Lung microvascular endothelial cell (primary cell): ENCODE results near the gene MLYCD. TPM values are rescaled to one million over a fixed set of nuclear protein-coding genes. Genes with fewer than 3 reads are reported as not detected.
A peak's percentile ranks its signal among the peaks of the same experiment; 100 is the strongest.

ENCODE experiments used
- DNase-seq, 2 donors: peaks; one replicate each; pipeline versions ENCODE4 v3.0.0 to v3.0.0-alpha.2; 2010; ENCODE audit warnings: low read depth in 2 of 2
- total RNA-seq: library from RNA; depleted of rRNA; stranded (reverse); fragments of >200 nt; gene quantifications from 2 replicates; pipeline ENCODE4 v1.2.1, GENCODE V29; 2014

The MLYCD gene
- total RNA-seq: 1.7 and 3.6 TPM in 2 replicates

DNA sequence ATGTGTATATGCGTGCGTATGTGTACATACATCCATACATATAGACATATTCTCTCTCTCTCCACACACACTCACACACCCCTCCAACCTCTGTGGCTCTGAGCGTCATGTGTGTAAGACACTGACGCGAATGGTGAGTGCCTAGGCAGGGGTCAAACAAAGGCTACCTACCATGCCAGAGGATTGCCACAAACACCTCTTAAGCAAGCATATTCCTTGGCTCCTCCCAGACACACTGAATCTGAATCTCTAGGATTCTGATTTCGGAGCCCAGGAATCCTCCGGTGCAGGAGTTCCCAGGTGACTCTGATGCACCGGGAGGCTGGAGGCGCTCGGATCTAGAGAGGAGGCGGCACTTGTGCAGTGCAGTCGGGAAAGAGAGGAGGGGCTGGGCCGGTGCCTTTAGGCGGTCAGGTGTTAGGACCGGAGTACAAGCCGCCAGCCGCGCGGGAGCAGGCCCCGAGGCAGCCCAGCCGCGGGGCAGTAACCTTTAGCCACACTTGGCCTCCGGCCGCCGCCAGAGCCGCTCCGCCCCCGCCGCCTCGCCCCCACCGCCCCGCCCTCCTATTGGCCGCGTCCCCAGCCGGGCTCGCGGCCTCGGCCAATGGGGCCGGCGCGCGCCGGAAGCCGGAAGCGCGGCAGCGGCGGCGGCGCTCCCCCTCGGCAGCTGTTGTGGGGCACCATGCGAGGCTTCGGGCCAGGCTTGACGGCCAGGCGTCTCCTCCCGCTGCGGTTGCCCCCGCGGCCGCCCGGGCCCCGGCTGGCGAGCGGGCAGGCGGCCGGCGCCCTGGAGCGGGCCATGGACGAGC lies at the start of gene MLYCD:
MLYCD (plus strand) TSS at position 653 of the 809 bp plus-strand sequence; CDS start at position 683, 30 bp downstream.
- peak; percentile 76 to 88 for DNase-seq

DNA sequence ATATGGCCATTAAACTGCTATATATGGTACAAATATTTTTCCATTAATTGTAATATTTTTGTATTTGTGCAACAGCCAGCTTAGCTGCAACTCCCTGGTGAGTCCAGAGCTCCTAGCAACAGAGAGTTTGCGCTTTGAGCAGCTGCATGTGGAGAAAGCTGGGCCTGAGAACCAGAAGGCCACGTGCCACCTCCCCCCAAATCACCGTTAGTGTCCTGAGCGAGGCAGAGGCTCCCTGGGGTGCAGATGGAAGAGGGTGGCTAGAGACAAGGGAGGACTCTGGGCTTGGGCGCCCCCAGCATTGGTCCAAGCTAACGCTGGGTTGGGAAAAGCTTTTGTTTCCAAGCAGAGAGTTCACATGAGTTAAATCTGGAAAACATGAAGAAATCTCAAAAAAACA lies 49.5 kb upstream of the MLYCD start:
- DNase-seq: no peak

DNA sequence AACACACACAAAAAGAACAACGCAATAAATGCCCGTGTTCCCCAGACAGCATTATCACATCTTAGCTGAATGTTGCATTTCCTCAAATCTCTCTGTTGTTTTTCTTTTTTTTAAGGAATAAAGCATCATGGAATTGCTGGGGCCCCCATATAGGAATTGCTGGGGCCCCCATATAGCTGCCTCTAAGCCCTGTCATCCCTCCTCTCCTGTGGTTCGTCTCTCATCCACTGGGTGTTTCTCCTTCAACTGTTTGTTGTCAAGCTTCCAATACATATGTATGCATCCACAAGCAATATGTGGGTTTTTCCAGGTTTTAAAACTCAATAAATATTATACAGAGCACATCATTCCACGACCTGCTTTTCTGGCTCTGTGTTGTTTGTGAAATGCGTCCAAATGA lies 48.0 kb upstream of the MLYCD start:
- DNase-seq: no peak

DNA sequence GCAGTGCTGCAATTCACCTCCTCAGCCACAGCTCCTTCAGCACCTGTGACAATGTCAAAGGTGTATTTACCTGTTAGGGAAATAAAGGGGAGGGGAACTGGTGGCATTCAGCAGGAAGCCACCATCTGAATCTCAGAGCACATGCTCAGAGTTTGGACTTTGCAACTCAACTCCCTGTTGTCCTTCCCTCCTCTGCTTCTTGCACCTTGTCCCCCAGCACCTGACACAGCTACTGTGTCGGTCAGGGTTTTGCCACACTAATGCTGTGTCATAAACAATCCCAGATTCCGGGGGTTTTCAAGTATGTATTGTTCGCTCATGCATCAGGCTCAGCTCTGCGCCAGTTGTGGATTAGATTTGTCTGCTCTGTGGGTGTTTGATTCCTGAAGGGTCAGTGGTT lies 47.4 kb upstream of the MLYCD start:
- DNase-seq: no peak

DNA sequence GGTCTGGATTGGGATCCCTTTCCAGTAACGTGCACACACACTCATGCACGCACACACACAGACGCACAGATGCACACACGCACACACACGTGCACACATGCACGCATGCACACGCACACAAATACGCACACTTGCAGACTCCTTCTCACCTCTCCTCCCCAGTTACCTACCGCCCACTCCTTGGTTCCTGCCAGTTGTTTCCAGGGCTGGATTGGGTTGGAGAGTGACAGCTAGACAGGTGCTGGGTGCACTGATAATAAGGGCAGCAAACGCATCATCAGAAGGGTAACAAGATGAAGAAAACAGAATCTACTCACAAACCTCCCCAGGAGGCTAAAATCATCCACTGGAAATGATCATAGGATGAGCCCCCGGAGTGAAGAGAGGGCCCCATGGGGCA lies 46.1 kb upstream of the MLYCD start:
- DNase-seq: no peak

DNA sequence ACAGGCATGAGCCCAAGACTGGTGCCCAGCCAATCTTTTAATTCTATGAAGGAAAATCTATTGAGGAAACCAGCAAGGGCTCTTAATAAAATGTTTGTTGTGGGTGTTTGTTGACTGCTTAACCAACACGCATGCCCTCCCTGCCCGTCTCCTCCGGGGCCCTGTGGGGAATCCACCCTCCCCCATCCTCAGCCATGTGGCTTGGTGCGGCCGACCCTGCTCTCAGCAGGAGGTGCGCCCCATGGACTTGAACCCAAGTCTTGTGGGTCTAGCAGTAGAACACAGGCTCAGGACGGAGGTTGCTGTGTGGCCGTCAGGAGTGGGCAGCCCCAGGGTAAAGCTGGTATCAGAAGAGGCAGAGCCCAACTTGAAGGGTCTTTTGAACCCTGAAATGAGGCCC lies 45.1 kb upstream of the MLYCD start:
- DNase-seq: no peak

DNA sequence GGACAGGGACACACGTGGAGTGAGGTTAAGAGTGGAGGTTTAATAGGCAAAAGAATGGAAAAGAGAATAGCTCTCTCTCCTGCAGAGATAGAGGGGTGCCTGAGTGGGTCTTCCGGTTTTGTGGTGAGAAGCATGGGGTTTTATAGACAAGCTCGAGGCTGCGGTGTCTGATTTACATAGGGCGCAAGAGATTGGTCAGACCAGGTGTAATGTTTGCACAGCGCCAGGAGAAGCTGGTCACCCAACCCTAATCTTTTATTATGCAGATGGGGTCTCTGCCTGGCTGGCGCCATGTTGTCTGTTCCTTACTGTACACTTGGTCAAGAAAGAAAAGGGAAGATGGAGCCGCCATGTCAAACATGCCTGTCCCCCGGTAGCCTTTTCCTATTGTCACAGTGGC lies 44.5 kb upstream of the MLYCD start:
- no peak for DNase-seq

DNA sequence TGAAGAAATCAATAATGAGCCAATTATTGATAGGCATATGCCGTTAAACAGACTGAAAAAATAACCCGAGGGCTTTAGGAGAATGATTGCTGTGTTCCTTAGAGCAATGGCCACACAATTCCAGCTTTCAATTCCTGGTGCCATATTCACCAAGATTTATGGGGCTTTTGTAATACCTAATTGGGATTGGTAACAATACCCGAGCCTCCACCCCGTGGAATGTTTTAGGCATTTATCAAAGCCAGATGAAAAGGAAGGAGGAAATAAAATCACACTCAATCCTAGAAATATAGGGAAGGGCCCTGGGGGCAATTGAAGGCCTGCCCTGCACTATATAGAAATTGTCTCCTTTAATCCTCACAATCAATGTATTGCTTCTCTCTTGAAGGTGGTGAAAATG lies 42.1 kb upstream of the MLYCD start:
- DNase-seq: no peak

DNA sequence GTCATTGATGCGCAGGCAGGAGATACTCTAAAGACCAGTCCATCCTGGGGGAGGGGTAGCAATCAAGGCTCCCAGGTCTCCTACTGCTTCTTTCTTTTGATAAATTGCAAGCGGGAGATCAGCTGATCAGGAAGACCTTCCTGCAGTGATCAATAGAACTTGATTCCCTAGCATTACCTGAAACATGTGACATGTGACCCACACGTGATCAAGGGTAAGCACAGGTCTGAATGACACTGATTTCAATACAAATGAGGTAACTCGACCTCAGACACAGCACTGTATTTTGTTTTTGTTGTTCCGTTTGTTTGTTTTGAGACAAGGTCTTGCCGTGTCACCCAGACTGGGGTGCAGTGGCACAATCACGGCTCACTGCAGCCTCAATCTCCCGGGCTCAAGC lies 39.6 kb upstream of the MLYCD start:
- no peak for DNase-seq

DNA sequence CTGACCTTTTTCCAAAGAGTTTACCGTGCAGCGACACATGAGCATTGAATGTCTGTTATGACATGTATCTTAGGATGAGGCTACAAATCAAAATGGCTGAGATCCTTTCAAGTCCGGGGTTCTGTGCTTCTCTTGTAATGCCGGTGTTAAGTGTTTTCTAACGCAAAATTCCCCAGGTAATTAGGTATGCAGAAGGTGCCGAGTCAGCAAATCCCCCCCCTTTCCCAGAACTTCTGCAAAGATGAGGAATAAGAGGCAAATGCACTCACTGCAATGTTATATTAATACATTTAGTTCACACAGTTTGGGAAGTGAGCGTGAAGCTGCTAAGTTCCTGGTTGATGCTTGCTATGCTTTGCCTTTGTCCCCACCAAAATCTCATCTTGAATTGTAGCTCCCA lies 36.3 kb upstream of the MLYCD start:
- DNase-seq: no peak

DNA sequence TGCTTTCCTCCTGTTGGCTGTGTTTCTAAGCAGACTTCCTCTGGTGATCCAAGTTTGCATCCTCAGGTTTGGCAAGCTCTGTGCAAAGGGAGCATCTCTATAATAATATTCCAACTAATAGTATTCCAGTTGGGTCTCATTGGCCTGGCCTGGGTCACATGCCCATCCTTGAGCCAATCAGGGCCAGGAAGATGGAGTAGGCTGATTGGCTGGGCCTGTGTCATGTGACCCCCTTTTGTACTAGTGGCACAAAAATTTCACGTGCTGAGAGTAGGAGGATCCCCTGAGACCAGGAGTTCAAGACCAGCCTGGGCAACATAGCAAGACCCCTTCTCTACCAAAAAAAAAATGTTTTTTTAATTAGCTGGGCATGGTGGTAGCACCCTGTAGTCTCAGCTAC lies 35.2 kb upstream of the MLYCD start:
- DNase-seq: no peak

DNA sequence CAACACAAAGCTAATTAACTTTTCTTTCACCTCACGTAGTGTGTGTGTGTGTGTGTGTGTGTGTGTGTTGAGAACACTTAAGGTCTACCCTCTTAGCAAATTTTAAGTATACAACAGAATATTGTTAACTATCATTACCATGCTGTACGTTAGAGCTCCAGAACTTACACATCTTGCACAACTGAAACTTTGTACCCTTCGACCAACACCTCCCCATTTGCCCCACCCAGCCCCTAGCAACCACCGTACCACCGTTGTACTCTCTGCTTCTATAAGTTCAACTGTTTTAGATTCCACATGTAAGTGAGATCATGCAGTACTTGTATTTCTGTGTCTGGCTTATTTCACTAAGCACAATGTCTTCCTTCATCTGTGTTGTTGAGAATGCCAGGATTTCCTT lies 28.1 kb upstream of the MLYCD start:
- DNase-seq: no peak

DNA sequence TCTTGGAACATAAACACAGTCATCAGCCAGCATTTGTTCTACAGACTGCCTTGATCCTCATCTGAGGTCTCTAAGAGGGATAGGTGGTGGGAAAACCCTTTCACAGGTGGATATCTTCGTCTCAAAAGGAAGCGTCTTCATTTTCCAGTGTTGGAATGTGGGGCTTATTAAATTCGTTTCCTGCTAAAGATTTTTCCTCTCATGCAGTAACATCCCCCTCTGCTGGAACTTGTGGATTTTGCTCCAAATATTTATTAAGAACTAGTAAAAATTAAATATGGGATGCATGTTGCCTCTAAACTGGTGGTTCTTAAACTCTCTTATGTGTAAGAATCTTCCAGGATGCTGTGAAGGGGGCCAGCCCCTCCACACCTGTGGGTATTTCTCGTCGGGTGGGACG lies 20.1 kb upstream of the MLYCD start:
- peak; percentile 61 to 69 for DNase-seq

DNA sequence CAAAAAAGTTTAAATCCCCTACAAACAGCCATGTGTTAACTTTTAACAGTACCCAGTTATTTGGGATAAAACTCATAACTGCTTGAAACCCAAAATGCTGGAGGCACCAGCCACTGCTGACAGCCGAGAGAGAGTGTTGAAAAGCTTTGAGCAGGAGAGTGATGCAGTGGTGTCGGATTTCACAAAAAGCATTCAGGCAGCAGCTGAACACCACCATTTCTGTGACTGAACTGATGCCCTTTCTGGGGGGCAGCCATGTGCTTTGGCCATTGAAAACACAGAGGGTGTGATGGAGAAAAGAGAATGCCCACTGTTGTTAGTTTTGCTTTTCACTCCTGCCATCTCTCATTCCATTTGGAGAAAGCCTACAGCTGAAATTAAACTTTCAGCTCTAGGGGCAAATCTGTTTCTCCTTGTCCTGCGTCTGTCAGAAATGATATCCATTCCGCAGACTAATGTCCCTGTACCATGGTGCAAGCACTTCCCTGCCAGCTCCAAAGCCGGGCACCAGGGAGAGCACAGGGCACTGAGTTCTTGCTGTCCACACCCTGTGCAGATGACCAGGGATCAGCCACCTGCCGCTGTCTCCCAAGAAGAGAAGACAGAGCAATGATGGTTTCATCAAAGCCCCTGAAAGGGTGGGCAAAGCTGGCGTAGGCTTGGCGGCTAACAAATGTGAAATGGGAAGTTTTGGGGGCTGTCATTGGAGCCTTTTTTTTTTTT lies 16.6 kb upstream of the MLYCD start:
- no peak for DNase-seq

DNA sequence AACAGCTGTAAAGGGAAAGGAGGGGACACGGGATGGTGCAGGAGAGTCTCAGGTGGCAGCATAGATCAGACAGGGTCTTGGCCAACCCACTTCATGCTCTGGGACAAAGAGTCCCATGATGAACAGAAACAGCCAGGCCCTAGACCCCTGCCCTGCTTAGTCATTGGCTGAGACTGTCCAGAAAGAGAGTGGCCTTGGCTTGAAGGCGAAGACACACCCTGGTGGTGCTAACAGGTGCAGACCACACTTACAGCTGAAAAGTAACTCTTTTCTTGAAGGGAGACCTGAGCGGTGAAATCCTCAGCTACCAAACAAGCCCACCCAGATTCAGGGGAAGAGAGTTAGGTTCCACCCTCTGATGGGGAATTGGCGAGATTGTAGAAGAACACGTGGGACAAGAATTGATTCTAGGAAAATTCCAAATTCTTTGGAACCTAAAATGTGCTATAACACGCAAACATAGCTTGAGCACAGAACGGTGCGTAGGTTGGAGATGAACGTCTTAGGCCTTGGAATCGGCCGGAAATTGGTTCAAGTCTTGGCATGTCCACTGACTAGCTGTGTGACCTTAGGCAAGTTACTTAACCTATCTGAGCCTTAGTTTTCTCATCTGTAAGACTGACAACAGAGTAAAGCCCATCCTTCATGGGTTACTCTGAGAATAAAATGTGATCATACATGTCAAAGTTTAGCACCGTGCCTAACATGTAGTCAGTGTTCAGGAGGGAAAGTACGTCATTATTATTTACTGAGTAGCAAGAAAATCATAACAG lies 12.5 kb upstream of the MLYCD start:
- DNase-seq: no peak

DNA sequence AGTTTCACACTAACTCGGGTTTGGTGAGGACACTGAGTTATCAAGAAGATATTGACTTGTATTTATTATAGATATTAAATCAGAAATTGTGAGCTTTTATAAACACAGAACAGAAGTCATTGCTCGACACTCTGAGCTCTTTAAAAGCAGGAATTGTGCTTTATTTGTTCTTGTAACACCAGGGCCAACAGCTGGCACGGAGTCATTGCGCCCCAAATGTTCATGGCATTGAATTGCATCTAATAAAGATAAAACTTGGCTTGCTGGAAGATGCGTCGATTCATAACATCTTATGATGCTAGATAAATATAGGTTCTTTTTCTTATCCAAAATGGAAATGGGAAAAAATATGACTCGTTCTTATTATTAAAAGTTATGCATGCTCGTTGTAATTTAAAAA lies 11.8 kb upstream of the MLYCD start:
- no peak for DNase-seq

DNA sequence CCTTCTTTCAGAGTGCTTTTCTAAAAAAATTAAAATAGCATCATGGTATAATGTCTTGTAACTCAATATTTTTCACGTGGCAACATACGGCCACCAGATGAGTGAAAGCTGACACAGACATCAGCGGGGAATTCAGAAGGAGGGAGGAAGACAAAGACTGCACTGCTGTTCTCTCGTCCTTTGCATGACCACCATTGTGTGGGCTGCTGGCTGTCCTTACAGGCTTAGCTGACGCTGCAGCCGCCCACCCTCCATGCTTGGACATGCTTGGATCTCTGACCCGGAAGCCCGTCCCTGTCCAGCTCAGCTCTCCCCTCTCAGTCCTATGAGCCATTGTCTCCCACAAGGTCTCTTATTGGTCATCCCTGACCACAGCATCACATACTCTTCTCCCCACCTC lies 11.4 kb upstream of the MLYCD start:
- no peak for DNase-seq

DNA sequence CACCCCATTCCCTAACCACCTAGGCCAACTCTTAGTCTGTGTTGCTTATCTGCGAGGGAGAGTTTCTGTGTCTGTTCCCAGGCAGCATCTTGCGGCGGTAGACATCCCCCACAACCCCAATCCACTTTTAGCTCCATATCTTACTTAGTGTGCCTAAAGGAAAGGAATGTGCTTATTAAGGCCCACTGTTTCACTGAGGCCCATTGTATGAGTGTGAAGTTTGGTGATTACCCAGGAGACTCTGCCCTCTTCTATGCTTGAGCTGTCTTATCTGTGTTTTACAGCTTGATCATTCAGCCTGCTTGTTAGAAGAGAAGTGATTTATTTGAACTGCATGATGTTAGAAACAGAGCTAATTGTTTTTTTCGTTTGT lies 10.3 kb upstream of the MLYCD start:
- DNase-seq: no peak

DNA sequence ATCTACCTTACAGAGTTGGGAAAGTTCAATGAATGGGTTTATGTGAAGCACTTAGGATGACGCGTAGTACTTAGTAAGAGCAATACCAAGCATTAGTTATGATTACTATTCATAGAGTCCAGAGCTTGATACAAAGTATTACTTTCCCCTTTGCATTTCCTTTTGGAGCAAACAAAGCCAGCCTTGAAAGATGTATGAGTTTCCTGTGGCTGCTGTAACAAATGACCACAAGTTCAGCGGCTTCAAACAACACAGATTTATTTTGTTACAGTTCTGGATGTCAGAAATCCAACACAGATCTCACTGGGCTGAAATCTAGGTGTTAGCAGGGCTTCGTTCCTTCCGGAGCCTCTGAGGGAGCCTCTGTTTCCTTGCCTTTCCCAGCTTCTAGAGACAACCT lies 8.6 kb upstream of the MLYCD start:
- no peak for DNase-seq

DNA sequence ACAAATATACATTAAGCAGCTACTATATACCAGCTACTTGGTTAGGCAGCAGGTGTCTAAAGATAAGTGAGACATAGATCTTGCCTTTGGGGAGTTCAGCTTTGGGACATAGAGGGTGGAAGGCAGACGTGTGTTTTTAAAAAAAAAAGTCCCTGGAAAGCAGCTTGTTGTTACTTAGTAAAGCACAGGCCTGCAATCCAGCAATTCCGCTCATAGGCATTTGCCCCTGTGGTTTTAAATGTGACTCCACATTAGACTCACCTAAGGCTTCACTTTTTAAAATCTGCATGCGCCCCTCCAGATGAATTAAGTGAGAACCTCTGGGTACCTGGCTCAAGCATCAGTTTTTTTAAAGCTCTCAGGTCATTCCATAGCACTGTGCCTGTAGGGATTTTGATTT lies 7.2 kb upstream of the MLYCD start:
- no peak for DNase-seq

DNA sequence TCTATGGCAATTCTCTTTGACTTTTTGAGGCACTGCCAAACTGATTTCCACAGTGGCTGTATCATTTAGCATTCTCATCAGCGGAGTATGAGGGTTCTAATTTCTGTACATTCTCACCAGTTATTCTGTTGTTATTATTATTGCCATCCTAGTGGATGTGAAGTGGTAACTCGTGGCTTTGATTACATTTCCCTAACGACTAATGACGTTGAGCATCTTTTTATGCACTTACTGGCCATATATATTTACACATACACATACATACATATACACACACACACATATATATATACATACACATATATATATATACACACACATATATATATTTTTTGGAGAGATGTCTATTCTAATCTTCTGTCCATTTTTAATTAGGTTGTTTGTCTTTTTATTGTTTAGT lies 3.7 kb upstream of the MLYCD start:
- DNase-seq: no peak

DNA sequence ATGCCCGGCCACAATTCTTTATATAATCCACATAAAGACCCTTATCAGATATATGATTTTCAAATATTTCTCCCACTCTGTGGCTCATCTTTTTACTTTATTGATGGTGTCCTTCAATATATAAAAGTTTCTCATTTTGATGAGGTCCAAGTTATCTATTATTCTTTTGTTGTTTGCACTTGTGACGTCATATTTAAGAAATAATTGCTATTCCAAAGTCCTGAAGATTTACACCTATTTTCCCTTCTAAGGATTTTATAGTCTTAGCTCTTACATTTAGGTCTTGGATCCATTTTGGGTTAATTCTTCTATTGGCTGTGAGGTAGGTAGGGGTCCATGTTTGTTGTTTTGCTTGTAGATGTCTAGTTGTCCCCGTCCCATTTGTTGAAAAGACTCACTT lies 3.0 kb upstream of the MLYCD start:
- no peak for DNase-seq
